ENCODE results near the gene TLR9. TPM values are rescaled to one million over a fixed set of nuclear protein-coding genes. Genes with fewer than 3 reads are reported as not detected.

The TLR9 gene
- total RNA-seq, 1 experiment from 2014 or later, result not detected

GRCh38 chr3:52233108-52233591, 7.7 kb upstream of the TLR9 start:
- no peak overlapping the region for H2BK12ac ChIP-seq (ENCODE audit: insufficient read length, low read depth, low read length)
- H3K79me1 ChIP-seq (ENCODE audit: insufficient read depth, low read depth, low read length, poor library complexity, severe bottlenecking), result no peaks in the 10 kb centered on the region
- H3K9me3 Mint-ChIP-seq, result no peaks in the 10 kb centered on the region
- H3K79me2 ChIP-seq (ENCODE audit: insufficient read depth, low read length), result 0 out of 2 replicates have a peak, but pooled peaks cover under 1% of the 10 kb centered on the region
- H3K4me2 ChIP-seq (ENCODE audit: insufficient read depth, insufficient read length, low read length), result no peak overlapping the region
- H3K56ac ChIP-seq (ENCODE audit: insufficient read length, low read depth, low read length), result no peak overlapping the region
- H3K27ac ChIP-seq (ENCODE audit: insufficient read length, low read depth, low read length), result no peak overlapping the region
- no peak overlapping the region for H4K91ac ChIP-seq (ENCODE audit: insufficient read length, low read depth, low read length)
- peak overlapping the region in 1 of 3 experiments; percentile 34; a peak in 1 of 7 replicates for H3K27ac Mint-ChIP-seq
- DNase-seq, result no peak
- H4K5ac ChIP-seq (ENCODE audit: insufficient read length, low read depth, low read length), result no peak overlapping the region
- peaks cover 10% of the 10 kb centered on the region; the same call in 1 of the 2 replicates for H3K4me1 ChIP-seq (ENCODE audit: insufficient read depth, low read length)
- H2BK5ac ChIP-seq (ENCODE audit: insufficient read length, low read length), result no peak overlapping the region
- no peak overlapping the region for H3K18ac ChIP-seq (ENCODE audit: insufficient read length, low read depth, low read length)
- H3K4me3 Mint-ChIP-seq, result no peak overlapping the region
- no CpG with 5 or more reads among the region's 5 CpGs for WGBS (ENCODE audit: extremely low coverage, insufficient read length, low lambda C conversion rate)
- peaks cover 18 to 24% of the 10 kb centered on the region in 2 experiments for H3K4me1 Mint-ChIP-seq
- H3K36me3 Mint-ChIP-seq (ENCODE audit: insufficient read depth in 1 of 3, low read depth in 3 of 3), result peaks cover 12 to 37% (median 34%) of the 10 kb centered on the region in 3 experiments
- H4K8ac ChIP-seq (replicated peaks; ENCODE audit: insufficient read length, low read depth, low read length), result no peak overlapping the region
- no peak overlapping the region for H2AFZ ChIP-seq (ENCODE audit: low read length)
- H3K23ac ChIP-seq (ENCODE audit: insufficient read length, low read depth, low read length), result no peak overlapping the region
- H3K27me3 ChIP-seq (ENCODE audit: insufficient read depth, low read length), result no peaks in the 10 kb centered on the region
- no peak overlapping the region for H3K4ac ChIP-seq (ENCODE audit: low read depth, low read length)
- TF ChIP-seq CTCF (conservative IDR thresholded peaks at IDR 0.05), result no peak
- no peaks in the 10 kb centered on the region for H3K27me3 Mint-ChIP-seq (ENCODE audit: low read depth)
- H3K23me2 ChIP-seq (ENCODE audit: insufficient read length, low read depth, low read length, poor library complexity, severe bottlenecking), result peaks cover under 1% of the 10 kb centered on the region
- no peaks in the 10 kb centered on the region for H3K9me3 ChIP-seq (ENCODE audit: control insufficient read depth, low read depth, low read length)
- no peak overlapping the region for H2BK20ac ChIP-seq (ENCODE audit: low read depth, low read length, poor library complexity, severe bottlenecking)
- no peaks in the 10 kb centered on the region for H4K20me1 ChIP-seq (ENCODE audit: control insufficient read depth, insufficient read depth, insufficient read length)
- H2AK5ac ChIP-seq (ENCODE audit: insufficient read length, low read length), result no peak overlapping the region
- H2BK120ac ChIP-seq (ENCODE audit: low read depth, low read length, poor library complexity, severe bottlenecking), result no peak overlapping the region
- no peak overlapping the region for H3K14ac ChIP-seq (ENCODE audit: insufficient read depth, low read length)
- no peak overlapping the region for H3K9ac ChIP-seq (ENCODE audit: extremely low read depth, insufficient read length, low read length)
- H2BK15ac ChIP-seq (ENCODE audit: low read depth, low read length), result no peak overlapping the region
- H3T11ph ChIP-seq (ENCODE audit: low read length), result no peak overlapping the region
